SK-N-MC (cell line): Measurements from ENCODE around the gene ITSN1.

Experiments used
- EZH2 ChIP-seq: fragments of 200-600 bp; sonication (generic); IDR thresholded peaks from one replicate; pipeline ENCODE4 v1.6.1; 2017; ENCODE audit warnings: antibody characterized with exemption
- POLR2AphosphoS5 ChIP-seq: IDR thresholded peaks from 2 replicates; pipeline ENCODE4 v1.6.1; 2012; ENCODE audit warnings: mild to moderate bottlenecking, low read depth, low read length, borderline replicate concordance

DNA sequence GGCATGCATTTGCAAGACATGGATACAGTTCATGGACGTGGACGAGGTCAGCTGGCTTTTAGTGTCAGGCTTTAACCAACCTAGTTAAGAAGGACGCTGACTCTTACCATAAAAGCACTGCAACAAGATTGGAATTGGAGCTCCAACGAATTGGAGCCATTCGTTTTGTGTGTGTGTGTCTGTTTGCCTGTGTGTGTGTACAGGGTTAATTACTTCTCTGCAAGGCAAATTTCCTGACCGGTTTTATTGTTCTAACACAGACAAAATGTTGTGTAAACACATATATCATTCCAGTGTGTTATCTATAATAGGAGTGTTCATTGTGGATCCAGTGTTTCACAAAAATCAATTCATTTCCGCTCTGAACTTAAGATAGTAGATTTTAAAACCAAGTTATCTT lies 7.9 kb downstream of the ITSN1 start:
- TF ChIP-seq POLR2AphosphoS5, result no peak
- TF ChIP-seq EZH2, result no peak
